HepG2 (cell line): ENCODE results near the gene FLOT2. TPM values are rescaled to one million over a fixed set of nuclear protein-coding genes. Genes with fewer than 3 reads are reported as not detected.

ENCODE experiments used
- ATAC-seq: fragments of 200-7000 bp; cut with Tn5 transposase; 3 replicates; pipeline ENCODE4 v1.9.1; 2020; ENCODE audit warnings: mild to moderate bottlenecking, moderate library complexity
- BruUV-seq: library from RNA; stranded (reverse); fragments of 400-500 nt; replicated peaks from 2 replicates; lab custom pipeline; 2021; lab: Mats Ljungman, UMichigan
- CTCF ChIA-PET: fragments of 300-600 bp; formaldehyde crosslinking; extraction: SDS; loops from one replicate; lab custom pipeline; 2021; ENCODE audit warnings: low total read pairs, inconsistent platforms, low intra/inter-chr PET ratio; lab: Yijun Ruan, JAX
- POLR2A ChIA-PET: fragments of 350-600 bp; sonication (Branson Sonifier 250); formaldehyde crosslinking; loops from one replicate; lab custom pipeline; 2020; ENCODE audit warnings: antibody characterized with exemption, inconsistent platforms; lab: Yijun Ruan, JAX
- DNase-seq: peaks from one replicate; pipeline ENCODE4 v3.0.0-alpha.2; 2015; ENCODE audit warnings: low spot score
- FAIRE-seq: peaks from 3 replicates; lab custom pipeline; 2011; peaks lifted over from hg19 to GRCh38; lab: Jason Lieb, UNC
- H2AFZ ChIP-seq: one replicate; pipeline ENCODE4 v1.6.1; 2011; ENCODE audit warnings: low read length, inconsistent platforms
- H3K27ac ChIP-seq: fragments of 300-600 bp; 3 replicates; pipeline ENCODE4 v1.8.0; 2011; ENCODE audit warnings: mixed run types, mild to moderate bottlenecking, mixed read lengths, low read length, inconsistent platforms; ENCODE audit not compliant: insufficient read depth; ENCODE audit errors: extremely low read length
- H3K27me3 ChIP-seq, 2 experiments: fragments of 200-600 bp in 1 of 2; 2 replicates in 1 of 2; 3 replicates in 1 of 2; pipeline versions ENCODE4 v1.6.0 to v1.8.0; 2011; ENCODE audit warnings: low read length in 2 of 2, mild to moderate bottlenecking in 2 of 2, moderate library complexity in 2 of 2, inconsistent platforms in 1 of 2; ENCODE audit not compliant: insufficient read depth in 2 of 2, control insufficient read depth in 1 of 2
- H3K36me3 ChIP-seq, 2 experiments: fragments of 200-600 bp in 1 of 2; replicated peaks in 1 of 2; 2 replicates in 1 of 2; 3 replicates in 1 of 2; pipeline versions ENCODE4 v1.5.1 to v1.8.0; 2011; ENCODE audit warnings: low read length in 2 of 2, inconsistent platforms in 1 of 2; ENCODE audit not compliant: insufficient read depth in 2 of 2, control insufficient read depth in 1 of 2
- H3K4me1 ChIP-seq: 2 replicates; pipeline ENCODE4 v1.5.1; 2012; ENCODE audit warnings: low read length, inconsistent platforms; ENCODE audit not compliant: insufficient read depth
- H3K4me2 ChIP-seq: 2 replicates; pipeline ENCODE4 v1.6.0; 2011; ENCODE audit warnings: low read depth, low read length, inconsistent platforms
- H3K4me3 ChIP-seq, 3 experiments: fragments of 200-600 bp in 1 of 3; sonication (generic), shearing (Covaris generic) in 1 of 3; replicated peaks in 1 of 3; 2 replicates each; pipeline ENCODE4 v1.5.1; 2011 to 2016; ENCODE audit warnings: low read length in 3 of 3, inconsistent platforms in 2 of 3, low read depth in 2 of 3, mild to moderate bottlenecking in 2 of 3, control low read depth in 1 of 3, mixed read lengths in 1 of 3; ENCODE audit not compliant: insufficient read depth in 1 of 3
- H3K79me2 ChIP-seq: one replicate; pipeline ENCODE4 v1.6.1; 2011; ENCODE audit warnings: low read length, inconsistent platforms; ENCODE audit not compliant: insufficient read depth
- H3K9ac ChIP-seq: 2 replicates; pipeline ENCODE4 v1.6.0; 2011; ENCODE audit warnings: mild to moderate bottlenecking, low read depth, low read length, inconsistent platforms; ENCODE audit not compliant: insufficient read depth
- H3K9me3 ChIP-seq: 2 replicates; pipeline ENCODE4 v1.5.1; 2012; ENCODE audit warnings: mild to moderate bottlenecking, low read length
- H4K20me1 ChIP-seq: 2 replicates; pipeline ENCODE4 v1.6.0; 2011; ENCODE audit warnings: inconsistent platforms, mild to moderate bottlenecking, low read length, moderate library complexity; ENCODE audit not compliant: insufficient read depth
- FOXP4 ChIP-seq: sonication (generic); formaldehyde crosslinking; IDR thresholded peaks from 2 replicates; pipeline ENCODE4 v1.4.0; 2020; ENCODE audit warnings: missing genetic modification reagents
- MZF1 ChIP-seq: sonication (generic); formaldehyde crosslinking; IDR thresholded peaks from 2 replicates; pipeline ENCODE4 v1.8.1; 2023; ENCODE audit warnings: mild to moderate bottlenecking, missing genetic modification reagents, borderline replicate concordance
- SP2 ChIP-seq: sonication (generic); formaldehyde crosslinking; IDR thresholded peaks from 2 replicates; pipeline ENCODE4 v1.5.1; 2020; ENCODE audit warnings: mild to moderate bottlenecking, missing genetic modification reagents
- ZNF331 ChIP-seq: sonication (generic); formaldehyde crosslinking; IDR thresholded peaks from 2 replicates; pipeline ENCODE4 v1.4.0; 2020; ENCODE audit warnings: missing genetic modification reagents
- ZNF589 ChIP-seq: sonication (generic); formaldehyde crosslinking; conservative IDR thresholded peaks from 2 replicates; pipeline ENCODE4 v1.8.0; 2022; ENCODE audit warnings: mild to moderate bottlenecking, moderate library complexity, missing genetic modification reagents
- ZNF598 ChIP-seq: sonication (generic); formaldehyde crosslinking; IDR thresholded peaks from 2 replicates; pipeline ENCODE4 v1.5.1; 2020; ENCODE audit warnings: mild to moderate bottlenecking, missing genetic modification reagents, borderline replicate concordance
- WGBS: methylation state at CpG from one replicate; pipeline ENCODE4 v1.1.6; 2017; ENCODE audit warnings: low lambda C conversion rate; 5-methylcytosine and 5-hydroxymethylcytosine counted together
- in situ Hi-C: cut with HindIII; loops from 2 replicates; pipeline ENCODE4 v1.10.0; 2017; ENCODE audit warnings: low pct_unique_long_range_greater_than_20kb; ENCODE audit not compliant: extremely low pct_ligation_motif_present
- intact Hi-C: fragments of 100-400 bp; cut with micrococcal nuclease; formaldehyde crosslinking; loops from one replicate; pipeline ENCODE4 v1.10.0; 2022; ENCODE audit not compliant: unreplicated experiment
- polyA plus RNA-seq, 8 experiments: library from polyadenylated mRNA; depleted of rRNA in 3 of 8; stranded (reverse) in 7 of 8; unstranded in 1 of 8; fragments of >200 nt; fragmentation: Illumina TruSeq in 4 of 8; extraction: Trizol in 4 of 8; gene quantifications; 2 replicates each; pipeline versions ENCODE4 v1.2.1 to v1.2.3, GENCODE V29; 2011 to 2016; ENCODE audit warnings: low read depth in 4 of 8, missing spikeins in 1 of 8, mixed read lengths in 1 of 8; ENCODE audit not compliant: insufficient read depth in 1 of 8
- total RNA-seq, 5 experiments: library from RNA; depleted of rRNA; stranded (reverse); fragments of >200 nt; fragmentation: Illumina TruSeq; extraction: Trizol; gene quantifications; 2 replicates each; pipeline ENCODE4 v1.2.3, GENCODE V29; 2016; ENCODE audit warnings: low read depth in 1 of 5

Gene FLOT2
- total and polyA plus RNA-seq, 2 of the 13 experiments (the other 11 are each of a cell fraction or from before 2014, with no cell fraction given): 54.3 to 54.5 TPM

DNA sequence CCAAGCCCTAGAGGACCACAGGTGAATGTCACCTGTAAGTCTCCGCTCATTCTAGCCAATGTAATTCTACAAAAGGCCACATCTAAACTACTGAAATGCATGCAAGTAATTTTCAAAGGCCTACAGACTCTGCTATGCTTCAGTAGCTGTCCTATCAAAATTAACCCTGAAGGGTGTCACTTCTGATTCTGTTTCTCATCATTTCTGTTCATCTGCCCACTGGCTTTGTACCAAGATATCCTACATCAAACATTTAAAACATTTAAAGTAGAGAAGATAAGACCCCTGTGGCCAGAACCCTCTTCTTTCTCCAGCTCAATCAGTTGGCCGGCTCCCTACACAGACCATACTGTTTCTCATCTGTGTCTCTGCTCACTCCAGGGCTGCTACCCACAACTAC, 32.3 kb upstream of the FLOT2 start:
- Histone ChIP-seq H3K9ac (no peak overlapping the region), H3K4me1 (no peaks in the 10 kb centered on the region), H3K9me3 (no peaks in the 10 kb centered on the region), H4K20me1 (peaks cover 16% of the 10 kb centered on the region; the same call in 1 of the 2 replicates), H2AFZ (no peak overlapping the region), H3K4me2 (no peak overlapping the region), H3K27ac (no peak overlapping the region), H3K36me3 (peaks cover 9 to 34% of the 10 kb centered on the region in 2 experiments), H3K27me3 (no peaks in the 10 kb centered on the region), H3K4me3 (no peak overlapping the region), H3K79me2 (peaks cover 75% of the 10 kb centered on the region)
- DNase-seq: no peak
- FAIRE-seq: no peak
- ATAC-seq: no peak
- WGBS: 100% methylated on average over 2 of the region's 2 CpGs
- TF ChIP-seq ZNF598 (CRISPR knock-in tag) (no peak), SP2 (CRISPR knock-in tag) (no peak), FOXP4 (no peak)
- CTCF ChIA-PET: no interaction called here
- intact Hi-C loops (loop anchor here (10.0 kb wide), 1 partner anchor 1845 kb away; no protein-coding TSS in a partner anchor), in situ Hi-C loops (no loop called here)
- no TSS peak for BruUV-seq
- POLR2A ChIA-PET: no interaction called here

GRCh38 chr17:28928061-28928460, 30.5 kb upstream of the FLOT2 start:
- no peak overlapping the region for H3K27ac ChIP-seq
- no peak overlapping the region for H3K4me3 ChIP-seq
- in situ Hi-C loops (no loop called here), intact Hi-C loops (loop anchor here (10.0 kb wide), 1 partner anchor 1843 kb away; no protein-coding TSS in a partner anchor)
- H2AFZ ChIP-seq: no peak overlapping the region
- ATAC-seq: no peak
- H3K79me2 ChIP-seq: peaks cover 59% of the 10 kb centered on the region
- no peak overlapping the region for H3K9ac ChIP-seq
- BruUV-seq: no TSS peak
- ChIA-PET POLR2A (no interaction called here), CTCF (no interaction called here)
- DNase-seq: no peak
- H3K9me3 ChIP-seq: no peaks in the 10 kb centered on the region
- H3K4me2 ChIP-seq: no peak overlapping the region
- no peaks in the 10 kb centered on the region for H3K27me3 ChIP-seq
- peaks cover 11% of the 10 kb centered on the region; the same call in 1 of the 2 replicates for H4K20me1 ChIP-seq
- no peak for FAIRE-seq
- H3K36me3 ChIP-seq: peaks cover 15 to 49% of the 10 kb centered on the region in 2 experiments
- WGBS: 100% methylated on average over 1 of the region's 2 CpGs
- H3K4me1 ChIP-seq: no peaks in the 10 kb centered on the region
- TF ChIP-seq ZNF331 (CRISPR knock-in tag): peak; percentile 99
- no peak for TF ChIP-seq ZNF589 (CRISPR knock-in tag)
- TF ChIP-seq MZF1 (CRISPR knock-in tag): no peak
- TF ChIP-seq, all 625 proteins: peak for 1
